ENCODE results near the gene BCL2. TPM values are rescaled to one million over a fixed set of nuclear protein-coding genes. Genes with fewer than 3 reads are reported as not detected.
A peak's percentile ranks its signal among the peaks of the same experiment; 100 is the strongest.

Gene BCL2
- polyA plus RNA-seq, 4 donors = 0.89 to 7.2 (median 3.8) TPM

GRCh38 chr18:63259567-63260379 is 59.8 kb downstream of the BCL2 start:
- Histone ChIP-seq H3K36me3 (ENCODE audit: control insufficient read depth in 3 of 3, insufficient read depth in 2 of 3, low read depth in 1 of 3, low read length in 3 of 3) (peaks cover 0 to 5% (median 0%) of the 10 kb centered on the region in 3 donors), H3K4me3 (ENCODE audit: low read depth in 1 of 3, low read length in 3 of 3) (no peak overlapping the region), H3K9me3 (ENCODE audit: control insufficient read depth in 2 of 2, insufficient read depth in 1 of 2, low read depth in 1 of 2, low read length in 1 of 2) (no peaks in the 10 kb centered on the region), H3K27me3 (ENCODE audit: control insufficient read depth in 3 of 3, insufficient read depth in 3 of 3, low read length in 3 of 3) (no peaks in the 10 kb centered on the region), H3K4me1 (ENCODE audit: control insufficient read depth in 3 of 3, insufficient read depth in 2 of 3, low read depth in 1 of 3, low read length in 2 of 3) (peaks cover 0 to 6% (median 4%) of the 10 kb centered on the region in 3 donors), H3K27ac (ENCODE audit: low read depth in 1 of 3, low read length in 2 of 3) (no peak overlapping the region)
- DNase-seq (peak; percentile 20 to 39), FAIRE-seq (no peak)
- 34 to 63% (median 45%) methylated on average over 10 of the region's 10 CpGs for WGBS, 3 donors

DNA sequence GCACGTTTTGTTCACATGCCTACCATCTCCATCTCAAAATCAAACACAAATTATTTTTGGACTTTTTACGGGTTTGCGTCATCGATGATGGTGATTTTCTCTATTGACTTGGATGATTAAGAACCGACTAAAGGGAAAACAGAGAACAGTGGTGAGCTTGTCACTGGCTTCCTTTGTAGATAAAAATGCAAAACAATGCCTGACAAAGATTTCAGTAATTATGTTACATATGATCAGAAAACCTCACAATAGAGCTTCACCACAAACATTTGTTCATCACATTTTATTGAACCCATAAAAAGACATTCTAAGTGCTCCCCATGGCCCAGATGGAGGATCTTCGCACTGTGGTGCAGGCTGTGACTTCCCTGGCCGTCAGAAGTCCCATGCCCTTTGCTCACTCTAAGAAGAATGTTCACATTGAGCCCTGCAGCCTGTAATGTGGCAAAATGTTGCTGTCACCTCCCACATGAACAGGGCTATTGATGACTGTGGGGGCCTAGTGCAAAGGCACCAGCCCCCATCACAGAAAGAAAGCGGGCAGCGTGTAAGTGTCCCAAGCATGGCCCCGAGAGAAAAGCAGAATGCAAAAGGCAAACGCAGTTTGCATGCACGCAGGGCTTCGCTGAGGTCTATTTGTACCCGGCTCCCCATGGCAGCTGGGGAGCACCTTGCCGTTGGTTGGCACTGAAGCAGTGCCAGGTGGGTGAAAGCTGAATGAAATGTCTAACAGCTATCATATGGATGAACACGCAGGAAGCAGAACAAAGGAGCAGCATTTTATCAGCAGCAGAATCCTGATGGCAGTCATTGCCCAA is 60.6 kb downstream of the BCL2 start:
- Histone ChIP-seq H3K27me3 (ENCODE audit: control insufficient read depth in 3 of 3, insufficient read depth in 3 of 3, low read length in 3 of 3) (no peaks in the 10 kb centered on the region), H3K27ac (ENCODE audit: low read depth in 1 of 3, low read length in 2 of 3) (no peak overlapping the region), H3K4me1 (ENCODE audit: control insufficient read depth in 3 of 3, insufficient read depth in 2 of 3, low read depth in 1 of 3, low read length in 2 of 3) (peaks cover 0 to 5% (median 4%) of the 10 kb centered on the region in 3 donors), H3K4me3 (ENCODE audit: low read depth in 1 of 3, low read length in 3 of 3) (peak overlapping the region in 1 of 3 donors; percentile 13), H3K9me3 (ENCODE audit: control insufficient read depth in 2 of 2, insufficient read depth in 1 of 2, low read depth in 1 of 2, low read length in 1 of 2) (no peaks in the 10 kb centered on the region), H3K36me3 (ENCODE audit: control insufficient read depth in 3 of 3, insufficient read depth in 2 of 3, low read depth in 1 of 3, low read length in 3 of 3) (peaks cover 0 to 5% (median 0%) of the 10 kb centered on the region in 3 donors)
- WGBS, 3 donors = 37 to 81% (median 60%) methylated on average over 16 of the region's 16 CpGs
- peak in 1 of 2 donors; percentile 30 for DNase-seq
- no peak for FAIRE-seq

GRCh38 chr18:63257453-63257852 is 62.1 kb downstream of the BCL2 start:
- WGBS, 3 donors = 67 to 88% (median 72%) methylated on average over 5 of the region's 5 CpGs
- Histone ChIP-seq H3K27ac (ENCODE audit: low read depth in 1 of 3, low read length in 2 of 3) (no peak overlapping the region), H3K4me3 (ENCODE audit: low read depth in 1 of 3, low read length in 3 of 3) (no peak overlapping the region), H3K36me3 (ENCODE audit: control insufficient read depth in 3 of 3, insufficient read depth in 2 of 3, low read depth in 1 of 3, low read length in 3 of 3) (peaks cover 0 to 5% (median 0%) of the 10 kb centered on the region in 3 donors), H3K9me3 (ENCODE audit: control insufficient read depth in 2 of 2, insufficient read depth in 1 of 2, low read depth in 1 of 2, low read length in 1 of 2) (no peaks in the 10 kb centered on the region), H3K27me3 (ENCODE audit: control insufficient read depth in 3 of 3, insufficient read depth in 3 of 3, low read length in 3 of 3) (no peaks in the 10 kb centered on the region), H3K4me1 (ENCODE audit: control insufficient read depth in 3 of 3, insufficient read depth in 2 of 3, low read depth in 1 of 3, low read length in 2 of 3) (peaks cover 3 to 5% (median 4%) of the 10 kb centered on the region in 3 donors)
- DNase-seq (no peak), FAIRE-seq (no peak)

- FAIRE-seq (no peak), DNase-seq (no peak)
- Histone ChIP-seq H3K36me3 (ENCODE audit: control insufficient read depth in 3 of 3, insufficient read depth in 2 of 3, low read depth in 1 of 3, low read length in 3 of 3) (peaks cover 0 to 5% (median 0%) of the 10 kb centered on the region in 3 donors), H3K9me3 (ENCODE audit: control insufficient read depth in 2 of 2, insufficient read depth in 1 of 2, low read depth in 1 of 2, low read length in 1 of 2) (no peaks in the 10 kb centered on the region), H3K4me3 (ENCODE audit: low read depth in 1 of 3, low read length in 3 of 3) (no peak overlapping the region), H3K27ac (ENCODE audit: low read depth in 1 of 3, low read length in 2 of 3) (no peak overlapping the region), H3K4me1 (ENCODE audit: control insufficient read depth in 3 of 3, insufficient read depth in 2 of 3, low read depth in 1 of 3, low read length in 2 of 3) (peaks cover 3 to 4% (median 4%) of the 10 kb centered on the region in 3 donors), H3K27me3 (ENCODE audit: control insufficient read depth in 3 of 3, insufficient read depth in 3 of 3, low read length in 3 of 3) (no peaks in the 10 kb centered on the region)
- WGBS, 3 donors = 77 to 93% (median 84%) methylated on average over 3 of the region's 3 CpGs
Measured at GRCh38 chr18:63255435-63255834, 64.1 kb downstream of the BCL2 start.

DNA sequence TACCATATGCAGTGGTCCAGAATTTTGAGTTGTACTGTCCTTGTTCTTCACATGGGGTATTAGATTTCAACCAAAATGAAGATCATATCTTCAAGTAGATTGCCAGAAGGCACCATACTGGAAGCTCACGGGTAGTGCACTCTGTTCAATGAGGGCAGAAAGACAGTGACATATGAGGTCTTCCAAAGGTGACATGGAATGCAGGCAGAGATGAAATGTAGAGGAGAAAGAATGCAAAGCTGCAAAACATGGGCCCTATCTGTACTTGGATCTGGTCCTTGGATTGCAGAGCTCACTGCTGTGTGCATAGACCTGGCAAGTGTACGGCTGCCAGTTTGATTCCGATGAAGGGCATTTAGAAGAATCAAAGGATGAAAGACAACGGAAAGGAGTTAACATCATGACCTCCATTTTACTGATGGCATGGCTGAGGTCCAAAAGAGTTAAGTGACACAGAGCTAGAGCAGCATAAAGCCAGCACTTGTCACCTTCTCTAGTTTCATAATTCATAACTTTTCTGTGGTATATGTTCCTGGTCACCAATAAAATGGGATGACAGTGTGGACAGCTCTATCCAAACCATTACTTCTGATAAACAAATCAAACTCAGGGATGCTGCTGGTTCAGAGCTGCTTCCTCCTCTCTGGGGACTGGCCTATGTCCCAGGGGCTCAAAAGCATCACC is 64.7 kb downstream of the BCL2 start:
- Histone ChIP-seq H3K4me1 (ENCODE audit: control insufficient read depth in 3 of 3, insufficient read depth in 2 of 3, low read depth in 1 of 3, low read length in 2 of 3) (peaks cover 2 to 4% (median 4%) of the 10 kb centered on the region in 3 donors), H3K36me3 (ENCODE audit: control insufficient read depth in 3 of 3, insufficient read depth in 2 of 3, low read depth in 1 of 3, low read length in 3 of 3) (peaks cover 0 to 5% (median 0%) of the 10 kb centered on the region in 3 donors), H3K27me3 (ENCODE audit: control insufficient read depth in 3 of 3, insufficient read depth in 3 of 3, low read length in 3 of 3) (no peaks in the 10 kb centered on the region), H3K4me3 (ENCODE audit: low read depth in 1 of 3, low read length in 3 of 3) (no peak overlapping the region), H3K9me3 (ENCODE audit: control insufficient read depth in 2 of 2, insufficient read depth in 1 of 2, low read depth in 1 of 2, low read length in 1 of 2) (no peaks in the 10 kb centered on the region), H3K27ac (ENCODE audit: low read depth in 1 of 3, low read length in 2 of 3) (no peak overlapping the region)
- 87 to 96% (median 93%) methylated on average over 4 of the region's 4 CpGs for WGBS, 3 donors
- DNase-seq (no peak), FAIRE-seq (no peak)

DNA sequence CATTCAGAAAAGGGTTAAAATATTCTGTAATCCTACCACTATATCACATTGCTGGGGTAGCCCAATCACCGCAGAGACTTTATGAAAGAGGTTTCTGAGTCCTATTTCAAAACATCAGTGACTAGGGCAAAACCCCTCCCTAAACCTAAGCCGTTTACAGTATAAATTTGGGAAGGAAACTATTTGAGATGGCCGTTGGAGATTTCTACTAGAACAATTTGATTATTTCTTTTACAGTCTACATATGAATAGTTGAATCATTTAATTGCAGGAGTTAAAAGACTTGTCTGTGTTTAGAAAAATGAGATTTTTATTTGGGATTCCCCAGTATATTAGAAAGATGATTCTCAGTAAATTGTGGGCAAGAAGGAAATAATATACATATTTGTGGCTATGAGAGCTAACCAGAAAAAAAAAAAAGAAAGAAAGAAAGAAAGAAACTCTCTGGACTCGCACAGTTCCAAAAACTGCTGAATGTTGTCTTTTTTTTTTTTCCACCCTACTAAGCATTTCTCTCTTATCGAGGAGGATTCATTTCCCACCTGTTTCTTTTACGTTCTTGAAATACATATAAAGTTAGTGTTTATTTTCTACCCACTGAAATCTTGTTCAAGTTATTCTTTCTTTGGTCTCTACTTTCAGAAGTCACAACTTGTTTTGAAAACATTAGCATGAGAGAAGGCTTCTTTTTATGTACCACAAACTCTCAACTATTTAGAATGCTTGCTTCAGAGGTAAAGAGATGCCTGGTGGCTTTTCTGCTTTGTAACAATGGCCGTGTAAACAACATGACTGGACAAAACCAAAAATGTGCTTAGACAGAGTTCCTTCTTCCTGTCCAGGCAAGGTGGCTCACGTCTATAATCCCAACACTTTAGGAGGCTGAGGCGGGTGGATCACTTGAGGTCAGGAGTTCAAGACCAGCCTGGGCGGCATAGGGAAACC is 65.9 kb downstream of the BCL2 start:
- FAIRE-seq = no peak
- H3K9me3 ChIP-seq (ENCODE audit: control insufficient read depth in 2 of 2, insufficient read depth in 1 of 2, low read depth in 1 of 2, low read length in 1 of 2) = no peaks in the 10 kb centered on the region
- 54 to 74% (median 66%) methylated on average over 10 of the region's 10 CpGs for WGBS, 3 donors
- peaks cover 0 to 5% (median 2%) of the 10 kb centered on the region in 3 donors for H3K4me1 ChIP-seq (ENCODE audit: control insufficient read depth in 3 of 3, insufficient read depth in 2 of 3, low read depth in 1 of 3, low read length in 2 of 3)
- H3K4me3 ChIP-seq (ENCODE audit: low read depth in 1 of 3, low read length in 3 of 3) = no peak overlapping the region
- H3K36me3 ChIP-seq (ENCODE audit: control insufficient read depth in 3 of 3, insufficient read depth in 2 of 3, low read depth in 1 of 3, low read length in 3 of 3) = no peaks in the 10 kb centered on the region
- H3K27me3 ChIP-seq (ENCODE audit: control insufficient read depth in 3 of 3, insufficient read depth in 3 of 3, low read length in 3 of 3) = no peaks in the 10 kb centered on the region
- H3K27ac ChIP-seq (ENCODE audit: low read depth in 1 of 3, low read length in 2 of 3) = peak overlapping the region in 1 of 3 donors; percentile 23
- DNase-seq = no peak

- Histone ChIP-seq H3K9me3 (ENCODE audit: control insufficient read depth in 2 of 2, insufficient read depth in 1 of 2, low read depth in 1 of 2, low read length in 1 of 2) (no peaks in the 10 kb centered on the region), H3K4me3 (ENCODE audit: low read depth in 1 of 3, low read length in 3 of 3) (no peak overlapping the region), H3K36me3 (ENCODE audit: control insufficient read depth in 3 of 3, insufficient read depth in 2 of 3, low read depth in 1 of 3, low read length in 3 of 3) (no peaks in the 10 kb centered on the region), H3K27ac (ENCODE audit: low read depth in 1 of 3, low read length in 2 of 3) (no peak overlapping the region), H3K27me3 (ENCODE audit: control insufficient read depth in 3 of 3, insufficient read depth in 3 of 3, low read length in 3 of 3) (no peaks in the 10 kb centered on the region), H3K4me1 (ENCODE audit: control insufficient read depth in 3 of 3, insufficient read depth in 2 of 3, low read depth in 1 of 3, low read length in 2 of 3) (peaks cover 0 to 5% (median 2%) of the 10 kb centered on the region in 3 donors)
- WGBS, 3 donors = 52 to 71% (median 53%) methylated on average over 6 of the region's 6 CpGs
- DNase-seq (no peak), FAIRE-seq (no peak)
Measured at GRCh38 chr18:63253014-63253413, 66.6 kb downstream of the BCL2 start.
